ENCODE data around the gene ZBTB8A.
"Not testable (repeated sequence)": the region's sequence is repeated elsewhere in the genome, so short reads cannot be mapped to it uniquely, and the experiment has no call there.

Gene ZBTB8A

DNA sequence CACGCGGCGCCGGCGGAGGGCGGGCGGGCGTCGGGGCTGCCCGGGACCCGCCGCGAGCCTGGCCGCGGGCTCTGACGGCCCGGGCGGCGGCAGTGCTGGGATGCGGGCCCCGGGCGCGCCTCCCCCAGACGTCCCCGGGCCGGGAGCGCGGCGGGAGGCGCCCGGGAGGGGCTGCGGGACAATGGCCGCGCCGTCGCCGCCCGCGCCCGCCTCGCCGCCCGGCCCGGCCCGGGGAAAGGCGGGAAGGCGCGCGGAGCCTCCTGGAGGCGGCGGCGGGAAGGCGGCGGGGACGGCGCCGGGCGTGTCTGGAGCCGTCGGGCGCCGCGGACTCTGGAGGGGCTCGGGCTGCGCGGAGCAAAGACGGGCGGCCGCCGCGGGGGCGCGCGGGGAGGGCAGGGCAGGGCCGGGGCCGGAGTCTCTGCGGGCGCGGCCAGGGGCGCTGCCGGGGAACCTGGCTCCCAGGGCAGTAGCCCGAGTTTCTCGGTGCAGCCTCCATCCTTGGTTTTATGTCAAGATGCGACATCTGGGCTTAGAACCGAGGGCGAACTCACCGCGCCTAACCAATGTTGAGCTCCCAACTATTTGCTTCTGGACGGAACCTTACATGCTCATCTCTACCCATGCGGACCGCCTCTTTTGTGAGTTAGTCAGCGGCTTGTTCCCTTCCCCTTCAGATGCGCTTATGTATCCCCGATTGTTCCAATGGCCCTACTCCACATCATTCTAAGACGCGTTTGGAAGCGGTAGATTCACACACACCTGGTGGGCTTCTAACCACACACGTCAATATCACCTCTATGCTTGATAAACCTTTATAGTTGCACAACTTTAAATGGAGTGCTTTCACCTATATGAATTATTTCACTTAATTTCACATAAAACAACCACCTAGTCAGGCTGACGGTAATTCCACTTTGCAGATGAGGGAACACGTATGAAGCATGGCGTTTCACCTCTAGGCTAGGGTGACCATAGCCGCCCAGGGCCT lies 651 bp downstream of the ZBTB8A start:
- no peak for DNase-seq

DNA sequence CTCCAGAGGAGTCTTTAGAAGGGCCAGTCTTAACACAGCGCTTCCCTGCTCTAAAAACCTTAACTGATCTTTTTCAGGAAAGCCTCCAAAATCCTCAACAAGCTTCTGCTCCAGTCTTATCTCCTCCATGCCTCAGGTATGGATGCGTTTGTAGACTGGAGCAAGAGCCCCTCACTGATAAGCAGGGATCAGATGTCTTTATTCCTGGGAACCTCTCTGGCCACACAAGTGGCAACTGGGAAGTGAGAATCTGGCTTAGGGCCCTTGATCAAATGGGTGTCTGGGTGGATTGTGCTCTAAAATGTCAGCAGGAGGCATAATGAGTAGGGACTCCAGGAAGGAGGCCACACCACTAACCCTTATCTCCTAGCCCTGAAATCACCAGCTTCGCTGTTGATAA lies 1.4 kb downstream of the ZBTB8A start:
- DNase-seq: no peak

DNA sequence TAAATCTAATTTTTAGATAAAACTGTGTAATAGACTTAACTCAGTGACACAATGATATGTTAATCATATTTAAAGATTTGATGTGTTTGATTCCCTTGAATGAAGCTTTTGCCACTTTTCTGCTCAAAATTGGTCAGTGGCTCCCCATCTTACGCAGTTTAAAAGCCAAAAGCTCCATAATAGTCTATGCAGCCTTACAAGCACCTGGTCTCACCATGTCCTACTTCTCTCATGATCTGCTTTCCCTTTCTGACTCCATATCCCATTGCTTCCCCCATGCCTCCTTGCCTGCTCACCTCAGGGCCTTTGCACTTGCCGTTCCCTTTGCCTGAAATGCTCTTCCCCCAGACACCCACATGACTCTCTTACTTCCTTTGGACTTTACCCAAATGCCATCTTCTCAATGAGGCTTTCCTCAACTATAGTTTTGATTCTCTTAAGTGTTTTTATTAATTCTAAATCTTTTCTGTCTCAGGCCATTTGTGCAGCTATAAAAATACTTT lies 1.9 kb downstream of the ZBTB8A start:
- DNase-seq: no peak

DNA sequence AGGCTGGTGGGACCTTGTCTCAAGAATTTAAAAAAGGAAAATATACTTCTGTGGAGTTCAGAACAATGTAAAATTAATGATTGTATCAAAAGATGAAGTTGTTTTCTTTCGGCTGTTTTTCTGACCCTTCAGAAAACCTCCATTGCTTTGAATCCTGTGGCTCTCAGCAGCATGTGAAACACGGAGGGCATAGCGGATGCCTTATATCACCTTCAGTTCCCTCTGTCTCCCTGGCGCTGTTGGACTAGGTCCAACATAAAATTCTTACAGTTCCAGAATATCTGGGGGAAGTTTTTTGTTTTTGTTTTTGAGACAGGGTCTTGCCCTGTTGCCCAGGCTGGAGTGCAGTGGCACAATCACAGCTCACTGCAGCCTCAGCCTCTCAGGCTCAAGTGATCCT lies 7.4 kb downstream of the ZBTB8A start:
- DNase-seq: no peak

DNA sequence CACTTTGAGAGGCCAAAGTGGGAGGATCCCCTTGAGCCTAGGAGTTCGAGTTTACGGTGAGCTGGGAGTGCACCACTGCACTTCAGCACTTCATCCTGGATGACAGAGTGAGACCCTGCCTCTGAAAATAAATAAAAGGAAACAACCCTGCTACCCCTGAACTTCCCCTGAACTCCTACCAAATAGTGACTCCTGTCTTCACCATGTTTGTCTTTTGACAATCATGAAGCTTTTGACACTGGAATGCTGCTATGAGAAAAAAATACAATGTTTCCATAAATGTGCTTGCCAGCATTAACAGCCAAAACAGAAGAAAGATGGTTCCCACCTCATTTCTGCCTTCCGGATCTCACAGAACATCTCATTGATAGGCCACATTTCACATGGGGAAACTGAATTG lies 10.4 kb downstream of the ZBTB8A start:
- no peak for DNase-seq

DNA sequence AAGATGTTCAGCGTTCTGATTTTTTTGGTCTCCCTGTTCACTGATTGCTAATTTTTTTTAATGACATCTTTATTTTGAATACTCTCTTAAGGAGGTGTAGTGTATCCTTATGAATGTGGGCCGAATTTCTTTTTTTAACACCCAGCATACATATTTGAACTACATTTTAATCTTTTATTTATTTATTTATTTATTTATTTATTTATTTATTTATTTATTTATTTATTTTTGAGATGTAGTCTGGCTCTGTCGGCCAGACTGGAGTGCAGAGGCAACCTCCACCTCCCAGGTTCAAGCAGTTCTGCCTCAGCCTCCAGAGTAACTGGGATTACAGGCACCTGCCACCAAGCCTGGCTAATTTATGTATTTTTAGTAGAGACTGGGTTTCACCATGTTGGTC lies 15.1 kb downstream of the ZBTB8A start:
- no peak for DNase-seq

DNA sequence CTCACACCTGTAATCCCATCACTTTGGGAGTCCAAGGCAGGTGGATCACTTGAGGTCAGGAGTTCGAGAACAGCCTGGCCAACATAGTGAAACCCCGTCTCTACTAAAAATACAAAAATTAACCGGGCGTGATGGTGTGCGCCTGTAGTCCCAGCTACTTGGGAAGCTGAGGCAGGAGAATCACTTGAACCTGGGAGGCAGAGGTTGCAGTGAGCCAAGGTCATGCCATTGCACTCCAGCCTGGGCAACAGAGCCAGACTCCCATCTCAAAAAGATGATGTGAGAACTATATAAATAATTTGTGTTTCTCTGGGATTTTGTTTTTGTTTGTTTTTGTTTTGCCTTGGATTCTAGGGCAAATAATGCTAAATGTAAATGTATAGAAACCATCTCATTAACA lies 17.8 kb downstream of the ZBTB8A start:
- not testable (repeated sequence) for DNase-seq

DNA sequence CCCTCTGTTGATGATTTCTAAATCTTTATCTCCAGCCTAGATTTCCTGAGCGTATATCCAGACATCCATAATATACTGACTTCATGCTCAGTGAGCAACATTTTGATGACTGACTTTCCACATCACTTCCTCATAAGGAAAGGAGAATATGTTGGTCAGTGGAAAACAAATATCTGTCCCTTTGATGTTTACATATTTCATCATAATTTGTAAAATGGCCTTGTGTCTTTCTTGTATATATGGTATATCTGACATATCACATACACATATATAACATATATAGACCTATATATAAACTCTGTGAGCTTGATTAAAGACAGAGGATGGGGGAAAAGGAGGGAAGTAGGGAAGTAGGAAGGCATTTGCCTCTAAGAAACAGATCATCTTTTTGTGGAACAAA lies 18.6 kb downstream of the ZBTB8A start:
- DNase-seq: no peak

DNA sequence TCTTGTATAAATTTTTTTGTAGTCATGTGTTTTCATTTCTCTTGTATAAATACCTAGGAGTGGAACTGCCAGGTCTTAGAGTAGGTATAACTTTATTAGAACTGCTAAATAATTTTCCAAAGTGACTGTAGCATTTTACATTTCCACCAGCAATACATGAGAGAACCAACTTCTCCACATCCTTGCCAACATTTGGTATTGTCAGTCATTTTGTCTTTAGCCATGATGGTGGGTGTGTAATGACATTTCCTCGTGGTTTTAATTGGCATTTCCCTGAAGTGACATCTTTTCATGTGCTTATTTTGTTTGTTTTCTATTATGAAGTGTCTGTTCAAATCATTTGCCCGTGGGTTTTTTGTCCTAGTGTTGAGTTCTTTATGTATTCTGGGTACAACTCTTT lies 29.7 kb downstream of the ZBTB8A start:
- DNase-seq: no peak

DNA sequence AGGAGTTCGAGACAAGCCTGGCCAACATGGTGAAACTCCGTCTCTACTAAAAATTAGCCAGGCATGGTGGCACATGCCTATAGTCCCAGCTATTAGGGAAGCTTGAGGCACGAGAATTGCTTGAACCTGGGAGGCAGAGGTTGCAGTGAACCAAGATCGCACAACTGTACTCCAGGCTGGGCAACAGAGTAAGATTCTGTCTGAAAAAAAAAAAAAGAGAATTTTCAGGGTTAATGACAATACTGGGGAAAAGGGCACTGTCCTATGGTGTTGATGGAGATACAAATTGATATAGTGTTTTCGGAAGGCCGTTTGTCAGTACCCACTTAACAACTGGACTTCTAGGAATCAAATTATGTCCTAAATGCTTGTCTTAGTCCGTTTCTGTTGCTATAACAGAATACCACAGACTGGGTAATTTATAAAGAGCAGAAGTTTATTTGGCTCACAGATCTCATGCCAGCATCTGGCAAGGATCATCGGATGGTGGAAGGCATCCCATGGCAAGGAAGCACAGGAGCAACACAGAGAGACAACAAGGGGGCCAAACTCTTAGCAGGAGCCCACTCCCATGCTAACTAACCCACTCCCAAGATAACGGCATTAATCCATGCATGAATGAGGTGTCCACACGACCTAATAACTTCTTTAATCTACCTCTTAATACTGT lies 41.3 kb downstream of the ZBTB8A start:
- DNase-seq: no peak

DNA sequence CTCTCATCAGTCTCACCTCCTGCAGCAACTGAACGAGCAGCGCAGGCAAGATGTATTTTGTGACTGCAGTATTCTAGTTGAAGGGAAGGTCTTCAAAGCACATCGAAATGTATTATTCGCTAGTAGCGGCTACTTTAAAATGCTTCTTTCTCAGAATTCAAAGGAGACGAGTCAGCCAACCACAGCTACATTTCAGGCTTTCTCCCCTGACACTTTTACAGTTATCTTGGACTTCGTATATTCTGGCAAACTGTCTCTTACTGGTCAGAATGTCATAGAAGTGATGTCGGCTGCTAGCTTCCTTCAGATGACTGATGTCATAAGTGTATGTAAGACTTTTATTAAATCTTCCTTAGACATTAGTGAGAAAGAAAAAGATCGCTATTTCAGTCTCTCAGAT lies 53.7 kb downstream of the ZBTB8A start:
- no peak for DNase-seq

DNA sequence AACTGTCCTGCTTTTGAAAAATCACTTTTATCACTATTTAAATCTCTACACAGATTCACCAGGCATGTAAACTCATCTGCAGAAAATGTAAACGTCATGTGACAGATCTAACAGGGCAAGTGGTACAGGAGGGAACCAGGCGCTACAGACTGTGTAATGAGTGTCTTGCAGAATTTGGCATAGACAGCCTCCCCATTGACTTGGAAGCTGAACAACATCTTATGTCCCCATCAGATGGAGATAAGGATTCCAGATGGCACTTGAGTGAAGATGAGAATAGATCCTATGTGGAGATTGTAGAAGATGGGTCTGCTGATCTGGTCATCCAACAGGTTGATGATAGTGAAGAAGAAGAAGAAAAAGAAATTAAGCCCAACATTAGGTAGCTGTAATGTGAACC lies 60.8 kb downstream of the ZBTB8A start:
- no peak for DNase-seq

DNA sequence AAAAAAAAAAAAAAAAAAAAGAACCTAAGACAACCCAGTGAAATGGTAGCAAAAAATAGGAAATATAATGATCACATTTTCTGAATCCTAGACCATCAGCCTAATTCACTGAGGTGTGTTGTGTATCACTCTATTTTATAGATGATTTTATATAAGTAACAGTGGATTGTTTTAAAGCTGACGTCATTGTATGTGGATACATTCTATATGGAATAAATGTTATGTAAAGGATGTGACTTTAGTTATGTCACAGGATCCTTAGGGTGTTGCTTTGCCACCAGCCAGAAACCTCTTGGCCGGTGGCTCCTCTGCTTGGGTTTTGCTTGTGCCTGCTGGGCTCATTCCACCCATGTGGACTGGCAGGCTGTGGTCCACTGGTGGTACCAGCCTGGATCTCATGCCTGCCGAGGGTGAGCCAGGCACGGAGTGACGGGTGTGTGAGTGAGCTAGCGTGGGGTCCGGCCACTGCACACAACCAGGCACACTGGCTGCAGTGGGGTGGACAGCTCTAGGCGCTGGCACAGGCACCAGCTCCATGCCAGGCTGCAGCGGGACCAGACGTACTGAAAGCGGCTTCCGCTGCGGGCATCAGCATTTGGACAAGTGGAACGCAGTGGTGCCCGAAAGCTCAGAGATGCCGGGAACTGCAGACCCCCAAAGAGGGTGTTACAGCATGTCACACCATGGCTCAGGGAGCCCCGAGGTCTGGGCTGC lies 66.6 kb downstream of the ZBTB8A start:
- DNase-seq: no peak

DNA sequence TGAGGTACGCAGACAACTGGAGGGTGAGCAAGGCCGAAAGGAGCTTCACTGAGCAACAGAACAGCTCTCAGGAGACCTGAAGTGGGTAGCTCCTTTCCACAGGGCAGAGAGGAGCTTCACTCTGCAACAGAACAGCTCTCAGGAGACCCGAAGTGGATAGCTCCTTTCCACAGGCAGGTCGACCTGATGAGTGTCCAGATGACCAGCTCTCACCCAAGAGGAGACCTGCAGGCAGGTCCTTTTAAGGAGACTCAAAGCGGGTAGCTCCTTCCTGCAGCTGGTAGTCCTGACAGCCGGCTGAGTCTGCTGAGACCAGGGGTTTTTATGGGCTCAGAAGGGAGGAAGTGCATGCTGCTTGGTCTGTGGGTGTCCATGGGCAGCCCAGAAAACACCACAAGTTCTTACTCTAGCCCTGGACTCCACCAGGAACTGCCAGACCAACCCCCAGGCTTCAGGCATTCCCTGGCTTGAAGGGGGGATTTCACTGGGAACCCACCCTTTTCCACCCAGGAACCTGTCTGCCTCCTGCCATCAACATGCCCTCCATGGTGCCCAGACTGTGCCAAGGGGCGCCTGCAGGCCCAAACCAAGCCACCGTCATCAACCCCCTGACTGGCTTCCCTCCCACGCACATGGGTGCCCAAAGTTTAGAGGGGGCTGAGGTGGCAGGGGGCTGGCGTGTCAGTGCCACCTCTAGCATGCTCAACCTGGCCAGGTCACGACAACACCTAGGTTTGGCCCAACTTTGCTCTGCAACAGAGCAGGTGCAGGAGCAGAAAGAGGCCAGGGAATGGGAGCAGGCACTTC lies 67.5 kb downstream of the ZBTB8A start:
- DNase-seq: no peak

DNA sequence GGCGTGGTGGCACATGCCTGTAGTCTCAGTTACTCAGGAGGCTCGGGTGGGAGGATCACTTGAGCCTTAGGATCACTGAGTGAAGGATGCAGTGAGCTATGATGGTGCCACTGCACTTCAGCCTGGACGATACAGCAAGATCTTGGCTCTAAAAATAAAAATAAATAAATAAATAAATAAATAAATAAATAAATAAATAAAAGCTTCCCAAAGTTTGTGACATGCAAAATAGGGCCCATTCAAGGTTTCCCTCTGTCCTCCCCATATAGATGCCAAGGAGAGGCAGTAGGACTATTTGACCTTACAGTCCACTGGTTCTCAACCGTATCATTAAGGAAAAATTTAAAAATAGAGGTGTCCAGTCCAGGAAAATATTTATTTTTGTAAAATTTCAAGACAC lies 70.0 kb downstream of the ZBTB8A start:
- DNase-seq: no peak

DNA sequence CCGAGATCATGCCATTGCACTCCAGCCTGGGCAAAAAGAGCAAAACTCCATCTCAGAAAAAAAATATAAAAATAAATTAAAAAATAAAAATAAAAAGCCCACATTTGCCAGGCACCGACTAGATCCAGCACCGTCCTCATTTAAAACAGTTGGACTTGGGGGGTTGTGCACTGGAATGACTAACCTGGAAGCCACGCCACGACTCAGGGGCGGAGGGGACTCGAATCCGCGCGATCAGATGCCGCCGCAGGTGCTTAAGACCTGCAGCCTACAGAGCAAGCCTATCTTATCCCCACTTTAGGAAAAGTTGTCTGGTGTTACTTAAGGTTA lies 72.6 kb downstream of the ZBTB8A start:
- DNase-seq: no peak

DNA sequence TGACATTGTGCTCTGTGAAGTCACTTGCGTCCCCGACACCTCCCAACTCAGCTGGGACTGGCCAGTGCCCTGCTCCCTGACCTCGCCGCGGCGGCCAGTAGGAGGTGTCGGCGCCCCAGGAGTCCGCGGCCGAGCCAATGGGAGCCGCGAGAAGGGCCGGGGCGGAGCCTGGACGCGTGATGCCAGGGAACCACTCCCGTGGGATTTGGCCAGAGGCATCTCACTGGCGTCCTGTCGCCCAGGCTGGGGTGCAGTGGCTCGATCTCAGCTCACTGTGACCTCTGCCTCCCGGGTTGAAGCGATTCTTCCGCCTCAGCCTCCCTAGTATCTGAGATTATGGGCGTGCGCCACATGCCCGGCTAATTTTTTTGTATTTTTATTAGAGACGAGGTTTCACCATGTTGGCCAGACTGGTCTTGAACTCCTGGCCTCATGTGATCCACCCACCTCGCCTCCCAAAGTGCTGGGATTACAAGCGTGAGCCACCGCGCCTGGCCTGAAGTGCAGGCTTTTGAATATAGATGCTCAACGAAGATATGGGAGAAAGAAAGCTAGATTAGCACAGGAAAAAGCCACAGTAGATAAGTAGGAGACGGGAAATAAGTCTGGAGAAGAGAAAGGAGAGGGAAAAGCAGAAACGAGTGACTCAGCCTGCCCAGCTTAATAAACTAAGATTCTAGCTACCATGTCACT lies 73.1 kb downstream of the ZBTB8A start:
- DNase-seq: peak; percentile 10

DNA sequence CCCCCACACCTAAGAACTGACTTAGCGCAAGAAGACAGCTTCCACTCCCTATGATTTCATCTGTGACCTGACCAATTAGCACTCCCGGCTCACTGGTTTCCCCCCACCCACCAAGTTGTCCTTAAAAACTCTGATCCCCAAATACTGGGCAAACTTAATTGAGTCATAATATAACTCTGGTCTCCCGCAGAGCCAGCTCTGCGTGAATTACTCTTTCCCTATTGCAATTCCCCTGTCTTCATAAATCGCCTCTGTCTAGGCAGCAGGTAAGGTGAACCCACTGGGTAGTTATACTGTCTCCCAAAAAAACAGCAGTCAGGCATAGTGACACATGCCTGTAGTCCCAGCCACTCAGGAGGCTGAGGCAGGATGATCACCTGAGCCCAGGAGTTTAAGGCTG lies 74.2 kb downstream of the ZBTB8A start:
- no peak for DNase-seq

DNA sequence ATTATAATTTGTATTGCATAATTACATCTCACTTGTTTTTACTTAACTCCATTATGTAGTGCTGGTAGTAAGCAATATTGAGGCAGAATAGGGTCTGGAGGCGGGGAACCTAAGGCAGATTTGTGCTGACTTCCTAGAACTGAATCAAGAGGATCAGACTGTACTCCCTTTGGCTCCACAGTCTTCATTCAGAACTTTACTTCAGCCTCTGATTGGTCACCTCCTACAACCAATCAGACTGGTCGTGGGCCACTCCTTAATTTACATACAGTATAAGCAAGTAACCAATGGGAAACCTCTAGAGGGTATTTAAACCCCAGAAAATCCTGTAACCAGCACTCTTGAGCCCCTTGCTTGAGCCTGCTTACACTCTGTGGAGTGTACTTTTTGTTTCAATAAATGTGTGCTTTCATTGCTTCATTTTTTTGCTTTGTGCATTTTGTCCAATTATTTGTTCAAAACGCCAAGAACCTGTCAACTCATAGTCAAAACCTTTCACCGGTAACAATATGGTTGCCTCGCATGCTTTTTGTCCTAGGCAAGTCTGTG lies 79.5 kb downstream of the ZBTB8A start:
- DNase-seq: no peak

DNA sequence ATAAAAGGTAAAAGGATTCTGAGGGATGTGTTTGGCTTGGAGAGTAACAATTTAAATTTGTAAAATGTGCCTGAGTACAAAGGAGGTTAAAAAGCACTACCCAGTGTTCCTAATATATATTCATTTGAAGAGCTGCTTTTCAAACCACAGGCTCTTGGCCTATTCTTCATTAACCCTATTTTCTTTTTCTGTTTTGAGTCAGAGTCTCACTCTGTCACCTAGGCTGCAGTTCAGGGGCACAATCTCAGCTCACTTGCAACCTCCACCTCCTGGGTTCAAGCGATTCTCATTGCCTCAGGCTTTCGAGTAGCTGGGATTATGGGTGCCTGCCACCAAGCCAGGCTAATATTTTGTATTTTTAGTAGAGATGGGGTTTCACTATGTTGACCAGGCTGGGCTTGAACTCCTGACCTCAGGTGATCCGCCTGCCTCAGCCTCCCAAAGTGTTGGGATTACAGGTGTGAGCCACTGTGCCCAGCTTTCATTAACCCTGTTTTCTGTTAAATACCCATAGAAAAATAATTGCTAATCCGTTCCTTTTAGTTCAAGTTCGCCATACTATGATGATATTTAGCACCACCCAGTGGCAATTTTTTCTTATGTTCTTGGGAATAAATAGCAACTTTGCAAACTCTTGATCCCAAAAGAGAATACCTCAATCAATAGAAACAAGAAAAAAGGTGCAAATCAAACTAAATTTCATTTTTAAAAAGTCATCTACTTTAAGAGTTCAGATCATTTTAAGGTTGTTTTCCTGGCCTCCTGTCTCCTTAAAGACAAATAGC lies 80.7 kb downstream of the ZBTB8A start:
- DNase-seq: no peak

DNA sequence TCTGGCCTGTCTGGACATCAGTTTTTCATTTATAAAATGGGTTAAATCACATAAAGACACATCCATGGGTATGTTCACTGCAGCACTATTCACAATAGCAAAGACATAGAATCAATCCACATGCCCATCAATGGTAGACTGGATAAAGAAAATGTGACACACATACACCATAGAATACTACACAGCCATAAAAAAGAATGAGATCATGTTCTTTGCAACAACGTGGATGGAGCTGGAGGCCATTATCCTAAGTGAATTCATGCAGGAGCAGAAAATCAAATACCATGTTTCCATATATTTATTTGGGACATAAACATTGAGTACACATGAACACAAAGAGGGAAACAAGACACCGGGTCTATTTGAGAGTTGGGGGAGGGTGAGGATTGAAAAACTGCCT lies 83.0 kb downstream of the ZBTB8A start:
- DNase-seq: no peak
